Measurements from ENCODE around the gene SPDYE3. TPM values are rescaled to one million over a fixed set of nuclear protein-coding genes. Genes with fewer than 3 reads are reported as not detected.
"Not testable (repeated sequence)": the region's sequence is repeated elsewhere in the genome, so short reads cannot be mapped to it uniquely, and the experiment has no call there.

SPDYE3 gene
- total and polyA plus RNA-seq, 2 of the 4 experiments (the other 2 are of a cell fraction): not detected

- POLR2A ChIA-PET (ENCODE audit: unreplicated experiment); H4K5ac ChIP-seq (ENCODE audit: low read depth, low read length); intact Hi-C loops (cut with micrococcal nuclease); H2AK5ac ChIP-seq (ENCODE audit: low read depth, low read length); CTCF ChIA-PET; H3K18ac ChIP-seq (ENCODE audit: low read depth, low read length); H3K4me2 ChIP-seq (ENCODE audit: low read depth, low read length); H4K20me1 ChIP-seq (ENCODE audit: insufficient read depth, low read length); dilution Hi-C loops (cut with HindIII; ENCODE audit: low sequenced_read_pairs, unreplicated experiment); H3K9me1 ChIP-seq (ENCODE audit: insufficient read depth, low read length); H3K56ac ChIP-seq (ENCODE audit: extremely low read depth, insufficient read depth, low read length); H2BK20ac ChIP-seq (ENCODE audit: low read depth, low read length); H3K9me3 ChIP-seq (ENCODE audit: control insufficient read depth, insufficient read depth, low read length); H4K8ac ChIP-seq (ENCODE audit: low read depth in 2 of 2, low read length in 2 of 2); H2BK5ac ChIP-seq (ENCODE audit: low read depth, low read length, poor library complexity, severe bottlenecking); H3K27me3 ChIP-seq (ENCODE audit: control insufficient read depth, insufficient read depth, low read length); H3K4me3 ChIP-seq (ENCODE audit: insufficient read depth, low read depth, low read length); H3K27ac ChIP-seq (ENCODE audit: insufficient read depth, low read length); H4K91ac ChIP-seq (ENCODE audit: insufficient read depth, low read depth, low read length); H2AFZ ChIP-seq (replicated peaks; ENCODE audit: low read length, poor library complexity); H3K9ac ChIP-seq (ENCODE audit: low read depth, low read length); H2BK15ac ChIP-seq (ENCODE audit: low read depth, low read length); H3K14ac ChIP-seq (replicated peaks; ENCODE audit: low read depth, low read length); DNase-seq; H2AK9ac ChIP-seq (replicated peaks; ENCODE audit: low read depth, low read length, poor library complexity); H3K23ac ChIP-seq (ENCODE audit: low read depth, low read length); H3K4ac ChIP-seq (ENCODE audit: low read depth, low read length); H3K4me1 ChIP-seq (ENCODE audit: control insufficient read depth, insufficient read depth, low read length); BruUV-seq (replicated peaks); ATAC-seq (ENCODE audit: low read depth); H2BK120ac ChIP-seq (ENCODE audit: low read depth, low read length): not testable (repeated sequence)
- WGBS, 2 experiments (ENCODE audit: extremely low coverage in 2 of 2, insufficient read length in 1 of 2): 100% methylated on average over 1 of the region's 6 CpGs; no CpG with 5 or more reads in 1 of the 2 experiments
- Histone ChIP-seq H3K36me3 (ENCODE audit: control insufficient read depth, insufficient read depth, low read length) (peaks cover 13% of the 10 kb centered on the region), H3K79me1 (ENCODE audit: low read depth in 1 of 2, low read length in 2 of 2) (peaks cover 9 to 17% of the 10 kb centered on the region in 2 experiments)
- in situ Hi-C loops (cut with MboI; ENCODE audit: low sequenced_read_pairs): loop anchor here (10.0 kb wide), 1 partner anchor 206 kb away; no protein-coding TSS in a partner anchor
These were observed 33.8 kb downstream of the SPDYE3 start for GRCh38 chr7:100341286-100341685.
